ENCODE results near the gene TAMALIN.

Gene TAMALIN

DNA sequence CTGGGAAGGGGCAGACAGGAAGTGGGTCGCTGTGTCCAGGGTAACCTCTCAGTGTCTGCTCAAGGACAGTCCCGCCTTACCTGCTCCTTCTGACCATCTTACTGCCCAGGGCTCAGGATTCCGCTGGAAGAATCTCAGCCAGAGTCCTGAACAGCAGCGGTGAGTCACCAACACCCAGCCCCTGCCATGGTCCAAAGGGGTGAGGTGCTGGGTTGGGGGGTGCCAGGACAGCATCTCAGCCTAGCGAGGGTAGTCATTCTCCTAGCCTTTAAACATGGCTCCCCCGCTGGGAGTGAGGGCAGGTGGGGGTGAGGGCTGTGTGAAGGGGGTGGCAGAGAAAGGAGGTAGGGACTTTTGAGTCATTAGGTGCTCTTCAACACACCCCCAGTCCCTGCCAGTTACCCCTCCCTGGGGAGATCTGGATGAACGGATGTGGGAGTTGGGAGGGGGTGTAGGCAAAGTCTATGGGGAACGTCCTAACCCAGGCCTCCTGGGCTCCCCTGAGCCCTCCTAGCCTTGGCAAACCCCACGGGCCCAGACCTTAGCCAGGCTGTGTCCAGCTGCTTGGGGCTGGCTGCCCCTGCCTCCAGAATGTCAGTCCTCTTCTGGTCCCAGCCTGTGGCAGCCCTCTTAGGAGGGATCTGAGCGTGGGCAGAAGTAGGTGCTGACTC is 2.5 kb downstream of the TAMALIN start:
- H4K12ac ChIP-seq (ENCODE audit: low read depth, low read length) = no peak overlapping the region
- no peaks in the 10 kb centered on the region for H3K36me3 ChIP-seq (ENCODE audit: control insufficient read depth in 1 of 2, insufficient read depth in 2 of 2, low read length in 2 of 2)
- H3K23ac ChIP-seq (ENCODE audit: low read length) = no peak overlapping the region
- H3K14ac ChIP-seq (ENCODE audit: low read length) = no peak overlapping the region
- peaks cover 6% of the 10 kb centered on the region for H3K79me1 ChIP-seq (ENCODE audit: low read length)
- H3K4me2 ChIP-seq (ENCODE audit: low read length) = no peak overlapping the region
- H3K9ac ChIP-seq (ENCODE audit: low read length) = no peak overlapping the region
- peaks cover 9% of the 10 kb centered on the region for H3K9me3 ChIP-seq (ENCODE audit: insufficient read depth, low read depth, low read length)
- H3K18ac ChIP-seq (ENCODE audit: low read length) = no peak overlapping the region
- H3K4me3 ChIP-seq (ENCODE audit: low read depth, low read length) = no peak overlapping the region
- peaks cover 19% of the 10 kb centered on the region for H3K27me3 ChIP-seq (ENCODE audit: insufficient read depth, low read length)
- no peak overlapping the region for H2BK120ac ChIP-seq (ENCODE audit: insufficient read depth, low read length, poor library complexity)
- H2BK12ac ChIP-seq (ENCODE audit: low read length) = no peak overlapping the region
- H4K91ac ChIP-seq (ENCODE audit: low read depth, low read length) = no peak overlapping the region
- no peak for DNase-seq
- H2BK5ac ChIP-seq (ENCODE audit: low read depth, low read length, poor library complexity) = no peak overlapping the region
- H3K4ac ChIP-seq (ENCODE audit: low read depth, low read length) = no peak overlapping the region
- no peak overlapping the region for H3K27ac ChIP-seq (ENCODE audit: low read depth, low read length)
- H3K79me2 ChIP-seq (ENCODE audit: control insufficient read depth, insufficient read depth, low read length, poor library complexity) = peaks cover 2% of the 10 kb centered on the region
- no peak overlapping the region for H2AFZ ChIP-seq (ENCODE audit: insufficient read depth, low read length, poor library complexity)
- H2AK5ac ChIP-seq (ENCODE audit: low read length) = no peak overlapping the region
- no CpG with 5 or more reads among the region's 10 CpGs for WGBS (ENCODE audit: extremely low coverage, insufficient coverage, insufficient read length)
- H4K8ac ChIP-seq (ENCODE audit: low read depth, low read length) = no peak overlapping the region
- H3K4me1 ChIP-seq (ENCODE audit: control insufficient read depth in 1 of 2, insufficient read depth in 2 of 2, low read length in 2 of 2) = peaks cover 25 to 31% of the 10 kb centered on the region in 2 experiments

- Histone ChIP-seq H3K79me1 (ENCODE audit: low read length) (peaks cover 6% of the 10 kb centered on the region), H2BK120ac (ENCODE audit: insufficient read depth, low read length, poor library complexity) (peak overlapping the region; percentile 30), H4K8ac (ENCODE audit: low read depth, low read length) (peak overlapping the region; percentile 74), H3K9me3 (ENCODE audit: insufficient read depth, low read depth, low read length) (peaks cover 9% of the 10 kb centered on the region), H3K79me2 (ENCODE audit: control insufficient read depth, insufficient read depth, low read length, poor library complexity) (peaks cover 2% of the 10 kb centered on the region), H3K4me1 (ENCODE audit: control insufficient read depth in 1 of 2, insufficient read depth in 2 of 2, low read length in 2 of 2) (peaks cover 25 to 32% of the 10 kb centered on the region in 2 experiments), H3K23ac (ENCODE audit: low read length) (no peak overlapping the region), H3K4me3 (ENCODE audit: low read depth, low read length) (no peak overlapping the region), H2BK12ac (ENCODE audit: low read length) (no peak overlapping the region), H3K27me3 (ENCODE audit: insufficient read depth, low read length) (peaks cover 19% of the 10 kb centered on the region), H3K27ac (ENCODE audit: low read depth, low read length) (peak overlapping the region; percentile 35), H3K18ac (ENCODE audit: low read length) (peak overlapping the region; percentile 69), H3K4me2 (ENCODE audit: low read length) (no peak overlapping the region), H2AFZ (ENCODE audit: insufficient read depth, low read length, poor library complexity) (peak overlapping the region; percentile 23), H3K36me3 (ENCODE audit: control insufficient read depth in 1 of 2, insufficient read depth in 2 of 2, low read length in 2 of 2) (peaks cover 0 to 2% of the 10 kb centered on the region in 2 experiments), H3K14ac (ENCODE audit: low read length) (no peak overlapping the region), H2BK5ac (ENCODE audit: low read depth, low read length, poor library complexity) (peak overlapping the region; percentile 52), H3K9ac (ENCODE audit: low read length) (no peak overlapping the region), H4K12ac (ENCODE audit: low read depth, low read length) (peak overlapping the region; percentile 23), H2AK5ac (ENCODE audit: low read length) (peak overlapping the region; percentile 33), H3K4ac (ENCODE audit: low read depth, low read length) (peak overlapping the region; percentile 31), H4K91ac (ENCODE audit: low read depth, low read length) (peak overlapping the region; percentile 80)
- no peak for DNase-seq
- WGBS (ENCODE audit: extremely low coverage, insufficient coverage, insufficient read length) = no CpG with 5 or more reads among the region's 11 CpGs
These were observed 3.4 kb downstream of the TAMALIN start for GRCh38 chr12:52010152-52010622.

GRCh38 chr12:52010692-52011601 is 4.2 kb downstream of the TAMALIN start:
- no peak overlapping the region for H2BK12ac ChIP-seq (ENCODE audit: low read length)
- peaks cover 0 to 2% of the 10 kb centered on the region in 2 experiments for H3K36me3 ChIP-seq (ENCODE audit: control insufficient read depth in 1 of 2, insufficient read depth in 2 of 2, low read length in 2 of 2)
- no peak overlapping the region for H3K4me2 ChIP-seq (ENCODE audit: low read length)
- no peak overlapping the region for H4K8ac ChIP-seq (ENCODE audit: low read depth, low read length)
- no peak overlapping the region for H3K4ac ChIP-seq (ENCODE audit: low read depth, low read length)
- H4K91ac ChIP-seq (ENCODE audit: low read depth, low read length) = peak overlapping the region; percentile 28
- H3K9ac ChIP-seq (ENCODE audit: low read length) = no peak overlapping the region
- peaks cover 6% of the 10 kb centered on the region for H3K9me3 ChIP-seq (ENCODE audit: insufficient read depth, low read depth, low read length)
- WGBS (ENCODE audit: extremely low coverage, insufficient coverage, insufficient read length) = no CpG with 5 or more reads among the region's 8 CpGs
- peaks cover 14% of the 10 kb centered on the region for H3K27me3 ChIP-seq (ENCODE audit: insufficient read depth, low read length)
- no peak overlapping the region for H3K23ac ChIP-seq (ENCODE audit: low read length)
- H2BK120ac ChIP-seq (ENCODE audit: insufficient read depth, low read length, poor library complexity) = no peak overlapping the region
- H3K18ac ChIP-seq (ENCODE audit: low read length) = no peak overlapping the region
- H3K79me2 ChIP-seq (ENCODE audit: control insufficient read depth, insufficient read depth, low read length, poor library complexity) = peaks cover 2% of the 10 kb centered on the region
- no peak overlapping the region for H2AFZ ChIP-seq (ENCODE audit: insufficient read depth, low read length, poor library complexity)
- H3K27ac ChIP-seq (ENCODE audit: low read depth, low read length) = no peak overlapping the region
- peaks cover 24 to 31% of the 10 kb centered on the region in 2 experiments for H3K4me1 ChIP-seq (ENCODE audit: control insufficient read depth in 1 of 2, insufficient read depth in 2 of 2, low read length in 2 of 2)
- no peak overlapping the region for H4K12ac ChIP-seq (ENCODE audit: low read depth, low read length)
- no peak for DNase-seq
- H2BK5ac ChIP-seq (ENCODE audit: low read depth, low read length, poor library complexity) = no peak overlapping the region
- H2AK5ac ChIP-seq (ENCODE audit: low read length) = no peak overlapping the region
- H3K4me3 ChIP-seq (ENCODE audit: low read depth, low read length) = no peak overlapping the region
- no peak overlapping the region for H3K14ac ChIP-seq (ENCODE audit: low read length)
- peaks cover 6% of the 10 kb centered on the region for H3K79me1 ChIP-seq (ENCODE audit: low read length)

- Histone ChIP-seq H3K18ac (ENCODE audit: low read length) (no peak overlapping the region), H4K12ac (ENCODE audit: low read depth, low read length) (no peak overlapping the region), H3K27me3 (ENCODE audit: insufficient read depth, low read length) (peaks cover 14% of the 10 kb centered on the region), H3K79me2 (ENCODE audit: control insufficient read depth, insufficient read depth, low read length, poor library complexity) (peaks cover 2% of the 10 kb centered on the region), H3K9me3 (ENCODE audit: insufficient read depth, low read depth, low read length) (peaks cover 6% of the 10 kb centered on the region), H2BK5ac (ENCODE audit: low read depth, low read length, poor library complexity) (no peak overlapping the region), H3K9ac (ENCODE audit: low read length) (no peak overlapping the region), H3K4me3 (ENCODE audit: low read depth, low read length) (no peak overlapping the region), H4K8ac (ENCODE audit: low read depth, low read length) (no peak overlapping the region), H3K27ac (ENCODE audit: low read depth, low read length) (no peak overlapping the region), H3K14ac (ENCODE audit: low read length) (no peak overlapping the region), H4K91ac (ENCODE audit: low read depth, low read length) (no peak overlapping the region), H2AK5ac (ENCODE audit: low read length) (no peak overlapping the region), H2AFZ (ENCODE audit: insufficient read depth, low read length, poor library complexity) (no peak overlapping the region), H3K36me3 (ENCODE audit: control insufficient read depth in 1 of 2, insufficient read depth in 2 of 2, low read length in 2 of 2) (peaks cover 0 to 2% of the 10 kb centered on the region in 2 experiments), H3K79me1 (ENCODE audit: low read length) (peaks cover 6% of the 10 kb centered on the region), H3K4me2 (ENCODE audit: low read length) (no peak overlapping the region), H3K4me1 (ENCODE audit: control insufficient read depth in 1 of 2, insufficient read depth in 2 of 2, low read length in 2 of 2) (peaks cover 22 to 30% of the 10 kb centered on the region in 2 experiments), H2BK12ac (ENCODE audit: low read length) (no peak overlapping the region), H3K4ac (ENCODE audit: low read depth, low read length) (no peak overlapping the region), H2BK120ac (ENCODE audit: insufficient read depth, low read length, poor library complexity) (no peak overlapping the region), H3K23ac (ENCODE audit: low read length) (no peak overlapping the region)
- no CpG with 5 or more reads among the region's 8 CpGs for WGBS (ENCODE audit: extremely low coverage, insufficient coverage, insufficient read length)
- no peak for DNase-seq
These were observed 5.0 kb downstream of the TAMALIN start for GRCh38 chr12:52011602-52012214.
